Mucosa of descending colon (tissue), 3 donors: ENCODE data around the gene SHE. TPM values are rescaled to one million over a fixed set of nuclear protein-coding genes. Genes with fewer than 3 reads are reported as not detected.

Experiments used
- ATAC-seq: fragments of 200-7000 bp; cut with Tn5 transposase; one replicate; pipeline ENCODE4 v1.9.1; 2020; ENCODE audit warnings: mild to moderate bottlenecking, moderate library complexity
- DNase-seq, 3 donors: peaks; one replicate each; pipeline ENCODE4 v3.0.0-alpha.2; 2020
- H3K36me3 ChIP-seq: fragments of 200-600 bp; one replicate; pipeline ENCODE4 v1.8.0; 2021; ENCODE audit warnings: low read depth, mild to moderate bottlenecking
- H3K4me1 ChIP-seq: fragments of 200-600 bp; one replicate; pipeline ENCODE4 v1.8.0; 2021; ENCODE audit warnings: low read depth, mild to moderate bottlenecking
- H3K4me3 ChIP-seq: fragments of 200-600 bp; one replicate; pipeline ENCODE4 v1.8.0; 2021; ENCODE audit warnings: mild to moderate bottlenecking
- H3K9me3 ChIP-seq: fragments of 200-600 bp; one replicate; pipeline ENCODE4 v1.8.0; 2021; ENCODE audit warnings: mild to moderate bottlenecking
- CTCF ChIP-seq: fragments of 200-600 bp; IDR thresholded peaks from one replicate; pipeline ENCODE4 v1.8.0; 2022; ENCODE audit warnings: antibody characterized with exemption, mild to moderate bottlenecking
- intact Hi-C, 2 donors: fragments of 100-400 bp; cut with DNase I in 1 of 2; cut with micrococcal nuclease in 1 of 2; formaldehyde crosslinking; loops; one replicate each; pipeline versions ENCODE4 v1.11.0 to v1.11.1; 2022; cut with DNase I, micrococcal nuclease
- total RNA-seq, 3 donors: library from RNA; stranded (reverse); fragmentation: NEBNext Ultra II Directional in 2 of 3; extraction: Animal tissue kit (Norgen Biotek cat#: 25700) in 2 of 3; gene quantifications; one replicate each; pipeline versions ENCODE4 v1.2.1 to v1.2.4, GENCODE V29; 2021 to 2023
- donor health status: DM: no; HTN: no; CAD: no; lungs with moderate emphysema.
- donor health status: DM: no; HTN: no; CAD: no.
- donor health status: DM: no; HTN: yes; CAD: no.

Gene SHE
- total RNA-seq, 3 donors from 2014 or later, result 3.6 to 7.7 (median 6.0) TPM

- no peaks in the 10 kb centered on the region for H3K36me3 ChIP-seq
- no peaks in the 10 kb centered on the region for H3K9me3 ChIP-seq
- ATAC-seq (peak; percentile 67), DNase-seq (peak in 1 of 3 donors; percentile 24)
- no peak overlapping the region for H3K4me3 ChIP-seq
- intact Hi-C loops, result no loop called here
- peaks cover 6% of the 10 kb centered on the region for H3K4me1 ChIP-seq
- TF ChIP-seq CTCF, result no peak
Measured at GRCh38 chr1:154497026-154497806, 5.0 kb downstream of the SHE start.

DNA sequence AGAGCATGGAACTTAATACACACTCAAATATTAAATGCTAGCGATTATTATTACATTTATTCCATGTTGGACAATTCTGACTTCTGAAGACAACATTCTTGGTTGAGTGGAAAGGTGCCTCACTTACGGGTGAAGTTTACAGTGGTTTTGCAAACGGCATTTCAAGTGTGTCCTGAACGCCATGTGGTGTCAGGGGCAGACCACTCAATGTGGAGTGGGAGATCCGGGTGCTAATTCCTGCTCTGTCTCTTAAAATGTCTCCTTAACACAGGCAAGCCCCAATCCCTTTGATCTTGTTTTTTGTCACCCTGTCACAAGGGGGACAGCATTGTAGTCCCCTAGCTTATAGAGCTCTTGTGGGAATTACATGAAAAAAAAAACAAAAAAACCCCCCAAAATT is 5.8 kb downstream of the SHE start:
- no peak for DNase-seq
- intact Hi-C loops, result no loop called here
- Histone ChIP-seq H3K4me1 (no peaks in the 10 kb centered on the region), H3K4me3 (no peak overlapping the region), H3K36me3 (no peaks in the 10 kb centered on the region), H3K9me3 (no peaks in the 10 kb centered on the region)
- ATAC-seq, result no peak
- no peak for TF ChIP-seq CTCF

DNA sequence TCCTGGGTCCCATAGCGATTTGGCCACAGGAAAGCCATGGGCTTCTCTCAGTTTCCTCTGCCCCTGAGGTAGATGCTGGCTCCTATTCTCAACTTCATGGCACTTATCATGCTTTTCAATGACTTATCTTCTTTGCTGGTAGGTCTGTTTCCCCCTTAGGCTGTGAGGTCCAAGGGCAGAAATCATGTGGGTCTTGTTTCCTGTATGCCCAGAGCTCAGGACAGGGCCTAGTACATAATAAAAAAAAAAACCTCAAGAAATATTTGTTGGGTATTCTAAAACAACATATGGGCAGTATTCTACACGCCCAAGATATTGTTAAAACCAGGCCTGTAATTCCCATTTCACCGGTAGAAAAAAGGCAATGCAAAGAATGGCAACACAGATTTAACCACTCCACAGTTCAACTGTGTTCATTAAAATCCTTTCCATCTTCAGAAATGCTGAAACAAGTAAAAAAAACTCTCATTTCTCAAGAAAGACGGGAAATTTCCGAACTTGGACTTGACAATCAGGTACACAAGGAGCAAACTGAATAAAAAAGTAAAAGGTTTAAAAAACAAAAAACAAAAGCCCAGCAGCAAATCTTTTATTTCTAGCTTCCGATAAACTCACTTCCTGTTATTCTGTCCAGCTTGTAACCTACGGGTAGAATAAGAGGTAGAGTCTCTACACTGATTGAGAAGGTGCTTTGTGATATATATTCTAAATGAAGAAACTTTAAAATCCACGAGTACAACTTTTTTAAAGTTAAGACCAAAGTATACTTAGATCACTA is 6.5 kb downstream of the SHE start:
- Histone ChIP-seq H3K9me3 (no peaks in the 10 kb centered on the region), H3K4me1 (no peaks in the 10 kb centered on the region), H3K4me3 (no peak overlapping the region), H3K36me3 (no peaks in the 10 kb centered on the region)
- TF ChIP-seq CTCF, result no peak
- ATAC-seq (no peak), DNase-seq (no peak)
- intact Hi-C loops, result no loop called here

DNA sequence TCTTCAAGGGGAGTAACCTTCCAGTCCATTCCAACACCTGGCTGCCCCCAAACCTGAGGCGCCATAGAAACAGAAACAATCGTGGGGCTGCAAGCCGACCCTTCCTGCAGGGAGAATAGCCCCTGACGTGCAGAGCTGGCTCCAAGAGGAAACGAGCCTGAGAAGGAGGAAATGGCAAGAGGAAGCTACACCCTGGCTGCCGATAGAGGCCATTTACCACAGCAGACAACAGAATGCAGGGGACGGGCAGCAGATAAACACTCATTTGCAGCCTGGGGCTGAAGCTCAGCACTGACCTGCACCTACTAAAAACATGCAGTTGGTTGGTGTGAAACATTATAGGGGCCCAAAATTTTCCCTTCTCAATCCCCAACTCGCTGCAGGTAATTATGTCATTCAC is 8.9 kb downstream of the SHE start:
- ATAC-seq, result peak; percentile 81
- no peaks in the 10 kb centered on the region for H3K36me3 ChIP-seq
- H3K4me1 ChIP-seq, result no peaks in the 10 kb centered on the region
- H3K4me3 ChIP-seq, result no peak overlapping the region
- intact Hi-C loops, result no loop called here
- DNase-seq, result peak; percentile 34 to 55 (median 47)
- no peak for TF ChIP-seq CTCF
- no peaks in the 10 kb centered on the region for H3K9me3 ChIP-seq

GRCh38 chr1:154492115-154492514 is 10.1 kb downstream of the SHE start:
- H3K4me3 ChIP-seq, result no peak overlapping the region
- H3K4me1 ChIP-seq, result no peaks in the 10 kb centered on the region
- intact Hi-C loops, result no loop called here
- TF ChIP-seq CTCF, result no peak
- DNase-seq (no peak), ATAC-seq (no peak)
- H3K36me3 ChIP-seq, result no peaks in the 10 kb centered on the region
- H3K9me3 ChIP-seq, result no peaks in the 10 kb centered on the region
